Mesothelial cell of epicardium (in vitro differentiated cells): ENCODE results near the gene RRAD. TPM values are rescaled to one million over a fixed set of nuclear protein-coding genes. Genes with fewer than 3 reads are reported as not detected.
A peak's percentile ranks its signal among the peaks of the same experiment; 100 is the strongest.

Experiments used
- DNase-seq, 2 experiments: peaks; one replicate each; pipeline ENCODE4 v3.0.0; 2021; ENCODE audit warnings: low spot score in 2 of 2; ENCODE audit not compliant: unreplicated experiment in 2 of 2
- H3K27ac Mint-ChIP-seq: 2 replicates; pipeline ENCODE4 v1.8.0; 2021; ENCODE audit warnings: mixed read lengths
- H3K27me3 Mint-ChIP-seq: 2 replicates; pipeline ENCODE4 v1.8.0; 2021; ENCODE audit warnings: low read depth, mixed read lengths
- H3K36me3 Mint-ChIP-seq: 2 replicates; pipeline ENCODE4 v1.8.0; 2021; ENCODE audit warnings: mixed read lengths
- H3K4me1 Mint-ChIP-seq: 2 replicates; pipeline ENCODE4 v1.8.0; 2021; ENCODE audit warnings: mixed read lengths
- H3K4me3 Mint-ChIP-seq: 2 replicates; pipeline ENCODE4 v1.8.0; 2021; ENCODE audit warnings: mild to moderate bottlenecking, moderate library complexity, mixed read lengths
- H3K9me3 Mint-ChIP-seq: 2 replicates; pipeline ENCODE4 v1.8.0; 2021; ENCODE audit warnings: mixed read lengths
- total RNA-seq: library from RNA; stranded (reverse); gene quantifications from 3 replicates; pipeline ENCODE4 v1.2.1, GENCODE V29; 2021
- TF ChIP-seq, protein P1 (sequence below): fragments of 200-600 bp; sonication (generic); IDR thresholded peaks from one replicate; pipeline ENCODE4 v1.5.0; 2021; ENCODE audit warnings: antibody characterized with exemption; ENCODE audit not compliant: unreplicated experiment

RRAD gene
- total RNA-seq, 1 donor from 2014 or later = 2.7 TPM

DNA sequence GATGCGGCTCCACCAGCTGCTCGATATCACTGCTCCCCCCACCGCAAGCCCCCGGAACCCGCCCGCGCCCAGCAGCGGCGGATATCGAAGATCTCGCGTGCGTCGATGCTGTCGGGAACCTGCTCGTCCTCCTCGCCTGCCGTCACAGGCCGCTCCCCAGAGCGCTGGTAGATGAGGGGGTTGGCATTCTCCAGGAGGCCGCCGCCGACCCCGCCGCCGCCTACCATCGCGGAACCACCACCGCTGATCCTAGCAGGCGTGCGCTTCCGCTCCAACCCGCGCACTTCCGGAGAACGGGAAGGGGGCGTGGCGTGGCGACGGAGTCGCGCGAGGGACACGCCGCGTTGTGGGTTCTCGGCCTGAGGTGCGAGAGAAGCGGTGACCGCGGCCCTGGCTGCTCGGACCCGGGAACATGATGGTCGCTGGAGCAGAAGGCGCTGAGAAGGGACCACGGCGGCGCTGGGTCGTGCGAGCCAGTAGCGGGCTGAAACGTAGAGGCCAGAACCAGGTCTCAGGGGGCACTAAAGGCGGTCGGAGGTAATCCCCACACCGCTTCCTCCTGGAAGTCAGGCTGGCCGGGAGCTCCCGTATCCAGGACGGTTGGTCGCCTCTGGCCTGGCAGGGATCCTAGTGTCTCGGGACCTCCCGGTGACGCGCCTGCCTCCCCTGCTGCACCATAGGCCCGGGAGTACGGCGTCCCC, 9.0 kb upstream of the RRAD start, which contains the start of gene CIAO2B:
Gene CIAO2B (minus strand): TSS at position 265 of the 701 bp plus-strand sequence. CDS start 38 bp downstream, at position 227.
- peaks cover 42% of the 10 kb centered on the region for H3K4me1 Mint-ChIP-seq
- peak within 1 kb of the TSS; percentile 97 for H3K27ac Mint-ChIP-seq
- no peaks in the 10 kb centered on the region for H3K9me3 Mint-ChIP-seq
- TF ChIP-seq, protein P1, sequence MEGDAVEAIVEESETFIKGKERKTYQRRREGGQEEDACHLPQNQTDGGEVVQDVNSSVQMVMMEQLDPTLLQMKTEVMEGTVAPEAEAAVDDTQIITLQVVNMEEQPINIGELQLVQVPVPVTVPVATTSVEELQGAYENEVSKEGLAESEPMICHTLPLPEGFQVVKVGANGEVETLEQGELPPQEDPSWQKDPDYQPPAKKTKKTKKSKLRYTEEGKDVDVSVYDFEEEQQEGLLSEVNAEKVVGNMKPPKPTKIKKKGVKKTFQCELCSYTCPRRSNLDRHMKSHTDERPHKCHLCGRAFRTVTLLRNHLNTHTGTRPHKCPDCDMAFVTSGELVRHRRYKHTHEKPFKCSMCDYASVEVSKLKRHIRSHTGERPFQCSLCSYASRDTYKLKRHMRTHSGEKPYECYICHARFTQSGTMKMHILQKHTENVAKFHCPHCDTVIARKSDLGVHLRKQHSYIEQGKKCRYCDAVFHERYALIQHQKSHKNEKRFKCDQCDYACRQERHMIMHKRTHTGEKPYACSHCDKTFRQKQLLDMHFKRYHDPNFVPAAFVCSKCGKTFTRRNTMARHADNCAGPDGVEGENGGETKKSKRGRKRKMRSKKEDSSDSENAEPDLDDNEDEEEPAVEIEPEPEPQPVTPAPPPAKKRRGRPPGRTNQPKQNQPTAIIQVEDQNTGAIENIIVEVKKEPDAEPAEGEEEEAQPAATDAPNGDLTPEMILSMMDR = no peak
- peak within 1 kb of the TSS; percentile 99 for H3K4me3 Mint-ChIP-seq
- peaks cover 5% of the 10 kb centered on the region for H3K36me3 Mint-ChIP-seq
- DNase-seq = peak; percentile 72 to 91
- no peaks in the 10 kb centered on the region for H3K27me3 Mint-ChIP-seq

DNA sequence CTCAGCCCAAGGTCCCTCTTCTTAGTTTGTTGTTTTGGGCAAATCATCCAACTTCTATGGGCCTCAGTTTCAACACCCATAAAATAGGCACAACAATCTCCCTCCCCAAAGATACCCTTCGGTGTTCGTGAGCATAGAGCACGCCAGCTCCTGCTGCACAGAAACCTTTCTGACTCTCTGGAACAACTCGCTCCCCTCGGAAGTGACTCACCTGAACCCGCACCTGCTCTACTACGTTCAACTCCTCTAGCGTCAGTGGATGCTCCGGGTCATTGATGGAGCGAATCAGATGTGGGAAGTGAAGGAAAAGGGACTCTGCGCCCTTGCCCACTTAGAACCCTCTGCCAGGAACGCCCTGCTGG, 8.4 kb upstream of the RRAD start:
- H3K36me3 Mint-ChIP-seq = peaks cover 5% of the 10 kb centered on the region
- no peaks in the 10 kb centered on the region for H3K27me3 Mint-ChIP-seq

DNA sequence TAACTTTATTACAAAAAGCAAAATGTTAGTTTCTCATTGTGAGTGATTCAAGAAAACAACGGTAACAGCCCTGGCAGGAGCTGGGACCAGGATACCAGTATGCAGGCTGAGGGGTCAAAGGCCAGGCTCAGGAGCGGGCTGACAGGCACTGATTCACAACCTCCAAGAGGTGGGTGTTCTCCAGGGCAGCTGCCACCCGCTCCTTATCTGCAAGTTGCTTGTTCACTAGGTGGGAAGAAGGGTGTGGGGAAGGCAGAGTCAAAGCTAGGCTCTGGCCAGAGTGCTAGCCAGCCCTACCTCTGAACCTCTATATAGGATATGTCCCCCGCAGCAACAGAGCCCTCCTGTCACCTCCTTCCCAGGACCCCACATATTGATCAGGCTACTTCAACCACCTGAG, 6.7 kb upstream of the RRAD start:
- no peak for DNase-seq
- Mint-ChIP-seq H3K27ac (no peak overlapping the region), H3K4me3 (no peak overlapping the region)

More for the DNA sequence above, 8.4 kb upstream of the RRAD start:
- H3K27ac Mint-ChIP-seq = peak overlapping the region; percentile 97
- H3K4me1 Mint-ChIP-seq = peaks cover 42% of the 10 kb centered on the region
- H3K9me3 Mint-ChIP-seq = no peaks in the 10 kb centered on the region
- peak overlapping the region; percentile 99 for H3K4me3 Mint-ChIP-seq
- TF ChIP-seq, protein P1 = no peak
- no peak for DNase-seq

DNA sequence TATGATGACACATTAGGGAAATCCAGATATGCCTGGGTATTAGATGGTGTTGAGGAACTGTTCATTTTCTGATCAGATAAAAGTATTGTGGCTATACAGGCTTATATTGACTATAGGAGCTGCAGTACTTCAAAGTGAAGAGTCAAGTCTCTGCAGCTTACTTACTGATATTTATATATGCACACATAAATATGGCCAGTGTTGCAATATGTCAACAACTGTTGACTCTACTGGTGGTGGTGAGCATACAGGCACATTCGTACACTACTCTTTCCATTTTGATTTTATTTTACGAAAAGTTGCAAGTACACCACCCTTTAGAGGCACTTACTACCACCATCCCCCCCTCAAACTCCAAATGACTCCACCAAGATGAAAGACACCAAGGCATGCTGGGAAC, 6.3 kb upstream of the RRAD start:
- Mint-ChIP-seq H3K4me1 (peaks cover 34% of the 10 kb centered on the region), H3K4me3 (peak overlapping the region; percentile 36), H3K36me3 (peaks cover 2% of the 10 kb centered on the region), H3K27me3 (peaks cover 15% of the 10 kb centered on the region), H3K9me3 (no peaks in the 10 kb centered on the region), H3K27ac (no peak overlapping the region)
- DNase-seq = no peak
- TF ChIP-seq, protein P1 = no peak

More for the DNA sequence above, 6.7 kb upstream of the RRAD start:
- TF ChIP-seq, protein P1 = no peak
- H3K9me3 Mint-ChIP-seq = no peaks in the 10 kb centered on the region
- peaks cover 11% of the 10 kb centered on the region for H3K27me3 Mint-ChIP-seq
- peaks cover 2% of the 10 kb centered on the region for H3K36me3 Mint-ChIP-seq
- peaks cover 36% of the 10 kb centered on the region for H3K4me1 Mint-ChIP-seq

DNA sequence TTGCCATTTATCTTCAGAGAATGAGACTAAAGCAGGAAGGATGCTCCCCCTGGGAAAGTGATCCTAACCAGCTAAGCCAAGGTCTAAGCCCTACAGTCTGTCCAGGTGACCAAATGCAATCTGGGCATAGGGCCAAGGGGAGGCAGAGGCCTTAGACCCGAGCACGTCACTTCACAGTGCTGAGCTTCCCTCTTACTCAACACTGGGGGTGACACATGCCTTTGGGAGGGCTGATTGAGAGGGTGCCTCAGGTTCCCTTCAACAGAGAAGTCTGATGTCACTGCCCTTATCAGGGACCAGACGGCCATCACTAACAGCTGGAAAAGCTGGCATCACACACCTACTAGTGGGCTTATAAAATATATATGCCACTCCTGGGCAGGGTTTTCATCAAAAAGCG, 4.9 kb upstream of the RRAD start:
- Mint-ChIP-seq H3K27me3 (peaks cover 30% of the 10 kb centered on the region), H3K27ac (no peak overlapping the region), H3K9me3 (no peaks in the 10 kb centered on the region), H3K4me1 (peaks cover 28% of the 10 kb centered on the region), H3K36me3 (peaks cover 2% of the 10 kb centered on the region), H3K4me3 (no peak overlapping the region)
- no peak for DNase-seq
- TF ChIP-seq, protein P1 = no peak
